GM12878 (cell line): ENCODE measurements around the gene CDK5RAP1. TPM values are rescaled to one million over a fixed set of nuclear protein-coding genes. Genes with fewer than 3 reads are reported as not detected.

Experiments
- ATAC-seq: fragments of 200-7000 bp; cut with Tn5 transposase; 3 replicates; pipeline ENCODE4 v1.9.1; 2020; ENCODE audit warnings: mild to moderate bottlenecking, moderate library complexity
- BruUV-seq: library from RNA; stranded (reverse); fragments of 400-500 nt; replicated peaks from 2 replicates; lab custom pipeline; 2021; lab: Mats Ljungman, UMichigan
- CTCF ChIA-PET: fragments of 300-600 bp; sonication (Branson Sonifier 250); formaldehyde crosslinking; extraction: SDS; loops from one replicate; lab custom pipeline; 2021; ENCODE audit warnings: inconsistent platforms; lab: Yijun Ruan, JAX
- POLR2A ChIA-PET: fragments of 350-600 bp; formaldehyde crosslinking; extraction: SDS; loops from one replicate; lab custom pipeline; 2021; ENCODE audit warnings: inconsistent platforms; lab: Charles Lee
- RAD21 ChIA-PET: fragments of 300-600 bp; sonication (Branson Sonifier 250); formaldehyde crosslinking; loops from one replicate; lab custom pipeline; 2023; ENCODE audit warnings: antibody characterized with exemption; ENCODE audit not compliant: unreplicated experiment; lab: Charles Lee
- SMC1A ChIA-PET: fragments of 300-600 bp; sonication (Branson Sonifier 250); formaldehyde crosslinking; loops from one replicate; lab custom pipeline; 2023; ENCODE audit not compliant: unreplicated experiment, uncharacterized antibody; lab: Charles Lee
- DNase-seq: peaks from one replicate; pipeline ENCODE4 v3.0.0-alpha.2; 2011; ENCODE audit warnings: low read depth, low spot score
- FAIRE-seq: peaks from 3 replicates; lab custom pipeline; 2011; peaks lifted over from hg19 to GRCh38; lab: Jason Lieb, UNC
- H2AFZ ChIP-seq: 2 replicates; pipeline ENCODE4 v1.6.0; 2011; ENCODE audit warnings: low read depth, low read length, control low read depth; ENCODE audit not compliant: control insufficient read depth
- H3K27ac ChIP-seq: 2 replicates; pipeline ENCODE4 v1.5.1; 2011; ENCODE audit warnings: control low read depth; ENCODE audit not compliant: control insufficient read depth, insufficient read depth
- H3K27me3 ChIP-seq, 2 experiments: replicated peaks in 1 of 2; 2 replicates each; pipeline versions ENCODE4 v1.6.0 to v1.6.1; 2011; ENCODE audit warnings: low read length in 1 of 2; ENCODE audit not compliant: control insufficient read depth in 2 of 2, insufficient read depth in 2 of 2
- H3K36me3 ChIP-seq, 2 experiments: 2 replicates each; pipeline ENCODE4 v1.5.1; 2011; ENCODE audit warnings: low read length in 1 of 2; ENCODE audit not compliant: control insufficient read depth in 2 of 2, insufficient read depth in 2 of 2
- H3K4me1 ChIP-seq: 2 replicates; pipeline ENCODE4 v1.6.1; 2011; ENCODE audit warnings: mild to moderate bottlenecking, low read length, moderate library complexity, mixed read lengths; ENCODE audit not compliant: control insufficient read depth, insufficient read depth
- H3K4me2 ChIP-seq: 2 replicates; pipeline ENCODE4 v1.6.0; 2011; ENCODE audit warnings: control low read depth; ENCODE audit not compliant: control insufficient read depth, insufficient read depth
- H3K4me3 ChIP-seq: fragments of 200-600 bp; sonication (generic); 2 replicates; pipeline ENCODE4 v1.5.1; 2016
- H3K79me2 ChIP-seq: 2 replicates; pipeline ENCODE4 v1.6.0; 2011; ENCODE audit warnings: low read length; ENCODE audit not compliant: control insufficient read depth, insufficient read depth
- H3K9ac ChIP-seq: 2 replicates; pipeline ENCODE4 v1.8.0; 2011; ENCODE audit warnings: low read length, control low read depth, mixed read lengths; ENCODE audit not compliant: control insufficient read depth, insufficient read depth
- H3K9me3 ChIP-seq: replicated peaks from 3 replicates; pipeline ENCODE4 v1.5.1; 2011; ENCODE audit warnings: mild to moderate bottlenecking, low read length; ENCODE audit not compliant: control insufficient read depth, insufficient read depth
- H4K20me1 ChIP-seq: 2 replicates; pipeline ENCODE4 v1.6.0; 2011; ENCODE audit not compliant: control insufficient read depth, insufficient read depth
- DPF2 ChIP-seq: fragments of 450-650 bp; IDR thresholded peaks from 2 replicates; pipeline ENCODE4 v1.6.1; 2017; ENCODE audit warnings: mild to moderate bottlenecking
- E2F4 ChIP-seq: IDR thresholded peaks from 2 replicates; pipeline ENCODE4 v1.6.1; 2012; ENCODE audit warnings: low read depth, low read length, improper control_type of control experiment
- ESRRA ChIP-seq: IDR thresholded peaks from 2 replicates; pipeline ENCODE4 v1.6.1; 2012; ENCODE audit warnings: mild to moderate bottlenecking, low read length, improper control_type of control experiment
- GABPA ChIP-seq: IDR thresholded peaks from 2 replicates; pipeline ENCODE4 v1.6.1; 2014; ENCODE audit warnings: antibody characterized with exemption, low read depth, mild to moderate bottlenecking, inconsistent platforms
- HCFC1 ChIP-seq: fragments of 150-350 bp; IDR thresholded peaks from 2 replicates; pipeline ENCODE4 v1.6.1; 2014; ENCODE audit warnings: low read length
- MTA2 ChIP-seq: fragments of 450-650 bp; IDR thresholded peaks from 2 replicates; pipeline ENCODE4 v1.6.1; 2016; ENCODE audit warnings: low read depth, mild to moderate bottlenecking, moderate library complexity
- NR2F1 ChIP-seq: fragments of 450-650 bp; conservative IDR thresholded peaks from 2 replicates; pipeline ENCODE4 v1.6.1; 2017; ENCODE audit warnings: mild to moderate bottlenecking
- PAX8 ChIP-seq: fragments of 450-650 bp; IDR thresholded peaks from 2 replicates; pipeline ENCODE4 v1.6.1; 2017; ENCODE audit warnings: mild to moderate bottlenecking, moderate library complexity
- SMC3 ChIP-seq: IDR thresholded peaks from 2 replicates; pipeline ENCODE4 v1.6.1; 2011; ENCODE audit warnings: low read length, improper control_type of control experiment, borderline replicate concordance
- SP1 ChIP-seq: IDR thresholded peaks from one replicate; pipeline ENCODE4 v1.6.1; 2011; ENCODE audit warnings: low read depth, low read length
- SUZ12 ChIP-seq: fragments of 200-600 bp; sonication (generic); IDR thresholded peaks from one replicate; pipeline ENCODE4 v1.6.1; 2018; ENCODE audit warnings: antibody characterized with exemption, mild to moderate bottlenecking; ENCODE audit not compliant: unreplicated experiment
- TCF7 ChIP-seq: IDR thresholded peaks from 2 replicates; pipeline ENCODE4 v1.6.1; 2014; ENCODE audit warnings: antibody characterized with exemption, borderline replicate concordance
- YY1 ChIP-seq: IDR thresholded peaks from 2 replicates; pipeline ENCODE4 v1.6.1; 2011; ENCODE audit warnings: low read depth, mild to moderate bottlenecking, low read length
- ZSCAN29 ChIP-seq: fragments of 450-650 bp; IDR thresholded peaks from 2 replicates; pipeline ENCODE4 v1.6.1; 2017; ENCODE audit warnings: mild to moderate bottlenecking, moderate library complexity
- WGBS: methylation state at CpG from one replicate; pipeline ENCODE4 v1.1.6; 2016; ENCODE audit warnings: low lambda C conversion rate; ENCODE audit not compliant: insufficient replicate concordance, insufficient coverage; ENCODE audit errors: missing lambda C conversion rate; 5-methylcytosine and 5-hydroxymethylcytosine counted together
- in situ Hi-C: fragments of 300-500 bp; cut with MboI; formaldehyde crosslinking; loops from 9 replicates; pipeline ENCODE4 v1.14.3; 2018; ENCODE audit warnings: mixed read lengths
- intact Hi-C: fragments of 100-400 bp; cut with micrococcal nuclease; formaldehyde crosslinking; loops from one replicate; pipeline ENCODE4 v1.14.2; 2022; ENCODE audit not compliant: unreplicated experiment
- polyA plus RNA-seq, 11 experiments: library from polyadenylated mRNA; depleted of rRNA in 4 of 11; unstranded in 6 of 11; stranded (reverse) in 5 of 11; fragments of >200 nt; fragmentation: Nextera tagmentation in 4 of 11; fragmentation: Illumina TruSeq in 1 of 11; extraction: Ambion mirVana in 4 of 11; extraction: Trizol in 1 of 11; gene quantifications; 1 replicate in 1 of 11; 2 replicates in 10 of 11; pipeline versions ENCODE4 v1.2.1 to v1.2.3, GENCODE V29; 2011 to 2016; ENCODE audit warnings: inconsistent platforms in 2 of 11, missing spikeins in 2 of 11, low read depth in 1 of 11
- total RNA-seq, 4 experiments: library from RNA; depleted of rRNA in 3 of 4; stranded (reverse); fragments of >200 nt in 3 of 4; fragmentation: Illumina TruSeq in 1 of 4; extraction: Trizol in 1 of 4; gene quantifications; 2 replicates each; pipeline versions ENCODE4 v1.2.1 to v1.2.3, GENCODE V29; 2013 to 2021

The CDK5RAP1 gene
- total and polyA plus RNA-seq, 10 of the 15 experiments (the other 5 are each of a cell fraction or from before 2014, with no cell fraction given) = 30.4 to 67.6 (median 38.8) TPM

- H3K9ac ChIP-seq = no peak overlapping the region
- DNase-seq = no peak
Observed at GRCh38 chr20:33411711-33412483, 10.6 kb upstream of the CDK5RAP1 start.

More at GRCh38 chr20:33411711-33412483, 10.6 kb upstream of the CDK5RAP1 start:
- Histone ChIP-seq H3K4me1 (peaks cover 9% of the 10 kb centered on the region), H4K20me1 (no peaks in the 10 kb centered on the region), H3K79me2 (no peaks in the 10 kb centered on the region), H3K36me3 (no peaks in the 10 kb centered on the region; a peak in 1 of 4 replicates), H3K27me3 (no peaks in the 10 kb centered on the region), H3K27ac (no peak overlapping the region), H3K4me3 (no peak overlapping the region), H3K4me2 (no peak overlapping the region), H2AFZ (no peak overlapping the region), H3K9me3 (no peaks in the 10 kb centered on the region; the same call in 2 of the 3 replicates)
- intact Hi-C loops = no loop called here
- in situ Hi-C loops = no loop called here
- 88% methylated on average over 7 of the region's 7 CpGs for WGBS
- ChIA-PET RAD21 (no interaction called here), CTCF (interaction anchor here (0.7 to 0.9 kb wide), 2 partner anchors 10 to 255 kb away, joined by 3 read pairs; partner anchors contain the start of genes ACTL10 and CDK5RAP1), POLR2A (no interaction called here), SMC1A (interaction anchor here (1.2 kb wide), 1 partner anchor 10 kb away, joined by 3 read pairs; the partner anchor contains the start of gene CDK5RAP1)
- no TSS peak for BruUV-seq
- TF ChIP-seq GABPA = no peak
- no peak for TF ChIP-seq TCF7
- TF ChIP-seq HCFC1 = no peak
- TF ChIP-seq MTA2 = no peak
- no peak for TF ChIP-seq PAX8
- TF ChIP-seq SMC3 = no peak
- no peak for TF ChIP-seq YY1
- no peak for TF ChIP-seq ESRRA
- no peak for TF ChIP-seq SP1
- TF ChIP-seq E2F4 = no peak
- no peak for TF ChIP-seq DPF2
- no peak for TF ChIP-seq ZSCAN29
- TF ChIP-seq SUZ12 = no peak
- TF ChIP-seq NR2F1 = no peak
- ATAC-seq = no peak
- no peak for FAIRE-seq
